ENCODE results near the gene ELF5. TPM values are rescaled to one million over a fixed set of nuclear protein-coding genes. Genes with fewer than 3 reads are reported as not detected.

Gene ELF5
- total and polyA plus RNA-seq, 2 of the 8 experiments (the other 6 are each of a cell fraction or from before 2014, with no cell fraction given) = not detected

GRCh38 chr11:34501949-34502348, 11.6 kb downstream of the ELF5 start:
- no peak overlapping the region for H3K23ac ChIP-seq (ENCODE audit: insufficient read length)
- H3K4ac ChIP-seq (replicated peaks; ENCODE audit: insufficient read length, low read depth, low read length) = no peak overlapping the region
- H3K4me1 ChIP-seq (replicated peaks in 1 of 4; ENCODE audit: control insufficient read depth in 3 of 4, insufficient read depth in 4 of 4, low read length in 3 of 4) = no peaks in the 10 kb centered on the region
- no peaks in the 10 kb centered on the region for H3K27me3 ChIP-seq (replicated peaks in 1 of 4; ENCODE audit: control insufficient read depth in 3 of 4, extremely low read depth in 1 of 4, insufficient read depth in 3 of 4, low read length in 3 of 4)
- H2BK20ac ChIP-seq (ENCODE audit: low read length) = no peak overlapping the region
- ChIA-PET CTCF (ENCODE audit: partially characterized antibody) (interaction anchor here (1.0 to 5.7 kb wide), 3 partner anchors 9 to 40 kb away, joined by 3 to 46 read pairs (median 20); partner anchors contain the start of gene ELF5), POLR2A (ENCODE audit: partially characterized antibody) (no interaction called here)
- no peaks in the 10 kb centered on the region for H3K9me3 ChIP-seq (ENCODE audit: insufficient read depth in 2 of 2, low read depth in 1 of 2, low read length in 1 of 2)
- no peak overlapping the region for H2BK15ac ChIP-seq (ENCODE audit: low read length)
- no peaks in the 10 kb centered on the region for H3K79me1 ChIP-seq (ENCODE audit: low read depth, low read length)
- no peak overlapping the region for H3K14ac ChIP-seq (ENCODE audit: insufficient read length)
- no peak overlapping the region for H3K56ac ChIP-seq (replicated peaks; ENCODE audit: insufficient read length, low read depth, low read length)
- DNase-seq (ENCODE audit: low read depth in 1 of 2, low spot score in 2 of 2) (no peak), FAIRE-seq (no peak)
- H3K4me3 ChIP-seq (ENCODE audit: extremely low read depth in 1 of 4, insufficient read depth in 2 of 4, low read depth in 3 of 4, low read length in 4 of 4) = no peak overlapping the region
- no peak overlapping the region for H2BK12ac ChIP-seq (ENCODE audit: low read depth, low read length)
- H3K4me2 ChIP-seq (ENCODE audit: insufficient read depth in 1 of 2, low read depth in 2 of 2, low read length in 2 of 2) = no peak overlapping the region
- H2AFZ ChIP-seq (ENCODE audit: low read length) = no peak overlapping the region
- no peak overlapping the region for H3K9ac ChIP-seq (replicated peaks in 1 of 4; ENCODE audit: extremely low read depth in 1 of 4, low read depth in 3 of 4, low read length in 3 of 4)
- H3K36me3 ChIP-seq (ENCODE audit: control insufficient read depth in 2 of 4, insufficient read depth in 4 of 4, low read length in 3 of 4) = no peaks in the 10 kb centered on the region
- H2AK5ac ChIP-seq (ENCODE audit: low read depth, low read length) = no peak overlapping the region
- H2BK120ac ChIP-seq (replicated peaks; ENCODE audit: low read depth, low read length) = no peak overlapping the region
- H3K27ac ChIP-seq (ENCODE audit: low read depth, low read length) = no peak overlapping the region
- no peak overlapping the region for H4K91ac ChIP-seq (replicated peaks; ENCODE audit: insufficient read length, low read length)
- H3K18ac ChIP-seq (ENCODE audit: extremely low read depth, low read length) = no peak overlapping the region
- no peak overlapping the region for H4K8ac ChIP-seq (ENCODE audit: extremely low read depth, insufficient read depth, low read length)
- H3K79me2 ChIP-seq (ENCODE audit: control insufficient read depth in 1 of 2, insufficient read depth in 2 of 2, low read length in 2 of 2) = no peaks in the 10 kb centered on the region
- H2BK5ac ChIP-seq (ENCODE audit: low read depth, low read length) = no peak overlapping the region
- H3K23me2 ChIP-seq (ENCODE audit: low read depth, low read length) = no peaks in the 10 kb centered on the region
- no peak overlapping the region for H4K5ac ChIP-seq (ENCODE audit: insufficient read length, low read depth, low read length)
- TF ChIP-seq SIX5 (IDR thresholded peaks at IDR 0.05; ENCODE audit: low read depth, low read length) = no peak
- no peak for TF ChIP-seq CEBPB (IDR thresholded peaks at IDR 0.05; ENCODE audit: low read depth, low read length)
- no peak for TF ChIP-seq RBBP5 (IDR thresholded peaks at IDR 0.05; ENCODE audit: borderline replicate concordance, low read depth, low read length)
- TF ChIP-seq POLR2AphosphoS5 (IDR thresholded peaks at IDR 0.05; ENCODE audit: low read depth, low read length) = no peak
- TF ChIP-seq CTBP2 (IDR thresholded peaks at IDR 0.05; ENCODE audit: borderline replicate concordance, insufficient read depth, insufficient read length, low read length) = no peak
- no peak for TF ChIP-seq ATF3 (IDR thresholded peaks at IDR 0.05; ENCODE audit: insufficient read depth, low read depth, low read length)
- no peak for TF ChIP-seq TEAD4 (IDR thresholded peaks at IDR 0.05; ENCODE audit: low read depth, low read length)
- no peak for TF ChIP-seq ZNF274 (IDR thresholded peaks at IDR 0.05; ENCODE audit: borderline replicate concordance, extremely low read depth, low read length)
- no peak for TF ChIP-seq TCF12 (IDR thresholded peaks at IDR 0.05; ENCODE audit: low read depth, low read length)
- TF ChIP-seq TAF1 (IDR thresholded peaks at IDR 0.05; ENCODE audit: low read depth, low read length) = no peak
- 84% methylated on average over 2 of the region's 2 CpGs; no CpG with 5 or more reads in 1 of the 2 experiments for WGBS, 2 experiments (ENCODE audit: extremely low coverage in 1 of 2, insufficient coverage in 1 of 2, insufficient read length in 1 of 2, insufficient replicate concordance in 2 of 2, low coverage in 1 of 2, low lambda C conversion rate in 2 of 2, missing lambda C conversion rate in 1 of 2)
- H4K20me1 ChIP-seq (replicated peaks in 1 of 2; ENCODE audit: control insufficient read depth in 1 of 2, insufficient read depth in 2 of 2, low read length in 2 of 2) = no peaks in the 10 kb centered on the region

Measured in H1 (cell line).